Measurements from ENCODE around the gene VTI1A. TPM values are rescaled to one million over a fixed set of nuclear protein-coding genes. Genes with fewer than 3 reads are reported as not detected.
A peak's percentile ranks its signal among the peaks of the same experiment; 100 is the strongest.

The VTI1A gene
- total RNA-seq, 1 donor from 2014 or later, result 39.4 TPM

GRCh38 chr10:112790921-112791320, 343.9 kb downstream of the VTI1A start:
- Mint-ChIP-seq H3K4me3 (ENCODE audit: low read depth) (no peak overlapping the region), H3K27me3 (no peaks in the 10 kb centered on the region), H3K9me3 (ENCODE audit: low read depth) (peaks cover 23% of the 10 kb centered on the region), H3K27ac (no peak overlapping the region), H3K4me1 (ENCODE audit: low read depth) (peaks cover 19% of the 10 kb centered on the region), H3K36me3 (ENCODE audit: insufficient read depth) (peaks cover 9% of the 10 kb centered on the region)
- no peak for DNase-seq (ENCODE audit: low spot score, unreplicated experiment)
- no peak for TF ChIP-seq CTCF (IDR thresholded peaks at IDR 0.05; ENCODE audit: unreplicated experiment)

- Mint-ChIP-seq H3K27me3 (no peaks in the 10 kb centered on the region), H3K4me3 (ENCODE audit: low read depth) (no peak overlapping the region), H3K36me3 (ENCODE audit: insufficient read depth) (peaks cover 9% of the 10 kb centered on the region), H3K27ac (no peak overlapping the region), H3K9me3 (ENCODE audit: low read depth) (peaks cover 23% of the 10 kb centered on the region), H3K4me1 (ENCODE audit: low read depth) (peaks cover 21% of the 10 kb centered on the region)
- DNase-seq (ENCODE audit: low spot score, unreplicated experiment), result no peak
- TF ChIP-seq CTCF (IDR thresholded peaks at IDR 0.05; ENCODE audit: unreplicated experiment), result no peak
Observed at GRCh38 chr10:112791447-112791846, 344.4 kb downstream of the VTI1A start.

GRCh38 chr10:112792487-112793201, 345.6 kb downstream of the VTI1A start:
- peak overlapping the region; percentile 51 for H3K27ac Mint-ChIP-seq
- H3K4me3 Mint-ChIP-seq (ENCODE audit: low read depth), result no peak overlapping the region
- H3K9me3 Mint-ChIP-seq (ENCODE audit: low read depth), result peaks cover 17% of the 10 kb centered on the region
- DNase-seq (ENCODE audit: low spot score, unreplicated experiment), result no peak
- H3K27me3 Mint-ChIP-seq, result no peaks in the 10 kb centered on the region
- peaks cover 9% of the 10 kb centered on the region for H3K36me3 Mint-ChIP-seq (ENCODE audit: insufficient read depth)
- H3K4me1 Mint-ChIP-seq (ENCODE audit: low read depth), result peaks cover 32% of the 10 kb centered on the region
- no peak for TF ChIP-seq CTCF (IDR thresholded peaks at IDR 0.05; ENCODE audit: unreplicated experiment)

GRCh38 chr10:112793202-112793921, 346.3 kb downstream of the VTI1A start:
- no peak for TF ChIP-seq CTCF (IDR thresholded peaks at IDR 0.05; ENCODE audit: unreplicated experiment)
- peaks cover 9% of the 10 kb centered on the region for H3K36me3 Mint-ChIP-seq (ENCODE audit: insufficient read depth)
- H3K4me3 Mint-ChIP-seq (ENCODE audit: low read depth), result no peak overlapping the region
- peak overlapping the region; percentile 51 for H3K27ac Mint-ChIP-seq
- H3K9me3 Mint-ChIP-seq (ENCODE audit: low read depth), result peaks cover 13% of the 10 kb centered on the region
- peaks cover 35% of the 10 kb centered on the region for H3K4me1 Mint-ChIP-seq (ENCODE audit: low read depth)
- H3K27me3 Mint-ChIP-seq, result no peaks in the 10 kb centered on the region
- DNase-seq (ENCODE audit: low spot score, unreplicated experiment), result no peak

- H3K36me3 Mint-ChIP-seq (ENCODE audit: insufficient read depth), result peaks cover 9% of the 10 kb centered on the region
- H3K27me3 Mint-ChIP-seq, result no peaks in the 10 kb centered on the region
- peaks cover 9% of the 10 kb centered on the region for H3K9me3 Mint-ChIP-seq (ENCODE audit: low read depth)
- H3K27ac Mint-ChIP-seq, result no peak overlapping the region
- no peak for TF ChIP-seq CTCF (IDR thresholded peaks at IDR 0.05; ENCODE audit: unreplicated experiment)
- peaks cover 35% of the 10 kb centered on the region for H3K4me1 Mint-ChIP-seq (ENCODE audit: low read depth)
- no peak overlapping the region for H3K4me3 Mint-ChIP-seq (ENCODE audit: low read depth)
- no peak for DNase-seq (ENCODE audit: low spot score, unreplicated experiment)
Observed at GRCh38 chr10:112794201-112794600, 347.2 kb downstream of the VTI1A start.
